ENCODE data around the gene AANAT.

AANAT gene

GRCh38 chr17:76500747-76501017, 33.3 kb downstream of the AANAT start:
- peaks cover 18% of the 10 kb centered on the region for H3K4me1 ChIP-seq (ENCODE audit: control insufficient read depth, insufficient read depth, low read length)
- ChIA-PET POLR2A (interaction anchor here (1.1 kb wide), 1 partner anchor 51 kb away, joined by 3 read pairs; no protein-coding TSS in a partner anchor), CTCF (interaction anchor here (1.0 to 3.6 kb wide), 4 partner anchors 34 to 221 kb away, joined by 5 to 15 read pairs (median 8); partner anchors contain the start of gene AANAT)
- no peaks in the 10 kb centered on the region for H3K36me3 ChIP-seq (ENCODE audit: control insufficient read depth in 2 of 2, insufficient read depth in 1 of 2, low read length in 2 of 2)
- no peaks in the 10 kb centered on the region for H3K9me3 ChIP-seq (ENCODE audit: control insufficient read depth, insufficient read depth, low read depth, low read length)
- H3K4me3 ChIP-seq (ENCODE audit: low read depth, low read length), result peak overlapping the region; percentile 66
- H3K27ac ChIP-seq (ENCODE audit: extremely low read depth, low read depth, low read length), result no peak overlapping the region; the same call in 1 of the 2 replicates
- TF ChIP-seq, protein P1, sequence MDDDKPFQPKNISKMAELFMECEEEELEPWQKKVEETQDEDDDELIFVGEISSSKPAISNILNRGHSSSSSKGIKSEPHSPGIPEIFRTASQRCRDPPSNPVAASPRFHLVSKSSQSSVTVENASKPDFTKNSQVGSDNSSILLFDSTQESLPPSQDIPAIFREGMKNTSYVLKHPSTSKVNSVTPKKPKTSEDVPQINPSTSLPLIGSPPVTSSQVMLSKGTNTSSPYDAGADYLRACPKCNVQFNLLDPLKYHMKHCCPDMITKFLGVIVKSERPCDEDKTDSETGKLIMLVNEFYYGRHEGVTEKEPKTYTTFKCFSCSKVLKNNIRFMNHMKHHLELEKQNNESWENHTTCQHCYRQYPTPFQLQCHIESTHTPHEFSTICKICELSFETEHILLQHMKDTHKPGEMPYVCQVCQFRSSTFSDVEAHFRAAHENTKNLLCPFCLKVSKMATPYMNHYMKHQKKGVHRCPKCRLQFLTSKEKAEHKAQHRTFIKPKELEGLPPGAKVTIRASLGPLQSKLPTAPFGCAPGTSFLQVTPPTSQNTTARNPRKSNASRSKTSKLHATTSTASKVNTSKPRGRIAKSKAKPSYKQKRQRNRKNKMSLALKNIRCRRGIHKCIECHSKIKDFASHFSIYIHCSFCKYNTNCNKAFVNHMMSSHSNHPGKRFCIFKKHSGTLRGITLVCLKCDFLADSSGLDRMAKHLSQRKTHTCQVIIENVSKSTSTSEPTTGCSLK (tag by site-specific recombination; IDR thresholded peaks at IDR 0.05), result no peak
- no peak for TF ChIP-seq ZNF76 (tag by site-specific recombination; IDR thresholded peaks at IDR 0.05; ENCODE audit: borderline replicate concordance, low read depth)
- TF ChIP-seq ZNF510 (tag by site-specific recombination; IDR thresholded peaks at IDR 0.05; ENCODE audit: insufficient replicate concordance), result no peak
- no peak for TF ChIP-seq ZNF48 (tag by site-specific recombination; IDR thresholded peaks at IDR 0.05)
- no peak for TF ChIP-seq ZNF768 (tag by site-specific recombination; IDR thresholded peaks at IDR 0.05)
- TF ChIP-seq PRDM1 (tag by site-specific recombination; IDR thresholded peaks at IDR 0.05), result no peak
- peak; percentile 74 for TF ChIP-seq ZNF335 (tag by site-specific recombination; conservative IDR thresholded peaks at IDR 0.05)
- no peak for TF ChIP-seq ZNF274 (IDR thresholded peaks at IDR 0.05; ENCODE audit: low read length)
- no peak for TF ChIP-seq ZNF274 (tag by site-specific recombination; IDR thresholded peaks at IDR 0.05; ENCODE audit: borderline replicate concordance)
- TF ChIP-seq ZNF600 (tag by site-specific recombination; IDR thresholded peaks at IDR 0.05), result peak; percentile 12; the same call in 1 of the 2 replicates
- no peak for TF ChIP-seq OVOL3 (tag by site-specific recombination; IDR thresholded peaks at IDR 0.05)
- no peak for TF ChIP-seq ZNF560 (tag by site-specific recombination; IDR thresholded peaks at IDR 0.05; ENCODE audit: borderline replicate concordance)
- no peak for TF ChIP-seq ZNF155 (tag by site-specific recombination; IDR thresholded peaks at IDR 0.05)
- peak; percentile 17; the same call in 1 of the 2 replicates for TF ChIP-seq ZBTB20 (tag by site-specific recombination; IDR thresholded peaks at IDR 0.05)
- TF ChIP-seq ZNF24 (tag by site-specific recombination; IDR thresholded peaks at IDR 0.05), result no peak
- no peak for TF ChIP-seq ZBTB7A (tag by site-specific recombination; IDR thresholded peaks at IDR 0.05; ENCODE audit: low read depth)
- no peak for TF ChIP-seq ZNF677 (tag by site-specific recombination; IDR thresholded peaks at IDR 0.05)
- TF ChIP-seq ZNF548 (tag by site-specific recombination; IDR thresholded peaks at IDR 0.05), result no peak
- TF ChIP-seq ZNF433 (tag by site-specific recombination; IDR thresholded peaks at IDR 0.05; ENCODE audit: low read depth), result no peak
- no peak for TF ChIP-seq ZNF175 (tag by site-specific recombination; IDR thresholded peaks at IDR 0.05)
- no peak for TF ChIP-seq RBAK (tag by site-specific recombination; IDR thresholded peaks at IDR 0.05)
- peak; percentile 6; the same call in 1 of the 2 replicates for TF ChIP-seq ZFHX2 (tag by site-specific recombination; conservative IDR thresholded peaks at IDR 0.05)
- TF ChIP-seq ZNF121 (tag by site-specific recombination; IDR thresholded peaks at IDR 0.05), result no peak
- TF ChIP-seq TRIM28 (IDR thresholded peaks at IDR 0.05; ENCODE audit: borderline replicate concordance, low read length), result no peak
- TF ChIP-seq SP2 (tag by site-specific recombination; IDR thresholded peaks at IDR 0.05), result 0 out of 2 replicates have a peak, but pooled peaks have one; percentile 7
- no peak for TF ChIP-seq AEBP2 (tag by site-specific recombination; IDR thresholded peaks at IDR 0.05; ENCODE audit: borderline replicate concordance)
- TF ChIP-seq ZSCAN4 (tag by site-specific recombination; IDR thresholded peaks at IDR 0.05), result no peak
- TF ChIP-seq ZFP41 (tag by site-specific recombination; IDR thresholded peaks at IDR 0.05; ENCODE audit: borderline replicate concordance), result no peak
- TF ChIP-seq, protein P2, sequence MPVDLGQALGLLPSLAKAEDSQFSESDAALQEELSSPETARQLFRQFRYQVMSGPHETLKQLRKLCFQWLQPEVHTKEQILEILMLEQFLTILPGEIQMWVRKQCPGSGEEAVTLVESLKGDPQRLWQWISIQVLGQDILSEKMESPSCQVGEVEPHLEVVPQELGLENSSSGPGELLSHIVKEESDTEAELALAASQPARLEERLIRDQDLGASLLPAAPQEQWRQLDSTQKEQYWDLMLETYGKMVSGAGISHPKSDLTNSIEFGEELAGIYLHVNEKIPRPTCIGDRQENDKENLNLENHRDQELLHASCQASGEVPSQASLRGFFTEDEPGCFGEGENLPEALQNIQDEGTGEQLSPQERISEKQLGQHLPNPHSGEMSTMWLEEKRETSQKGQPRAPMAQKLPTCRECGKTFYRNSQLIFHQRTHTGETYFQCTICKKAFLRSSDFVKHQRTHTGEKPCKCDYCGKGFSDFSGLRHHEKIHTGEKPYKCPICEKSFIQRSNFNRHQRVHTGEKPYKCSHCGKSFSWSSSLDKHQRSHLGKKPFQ (tag by site-specific recombination; IDR thresholded peaks at IDR 0.05), result no peak
- no peak for TF ChIP-seq ZNF354C (tag by site-specific recombination; IDR thresholded peaks at IDR 0.05; ENCODE audit: borderline replicate concordance, low read depth)
- TF ChIP-seq, protein P3, sequence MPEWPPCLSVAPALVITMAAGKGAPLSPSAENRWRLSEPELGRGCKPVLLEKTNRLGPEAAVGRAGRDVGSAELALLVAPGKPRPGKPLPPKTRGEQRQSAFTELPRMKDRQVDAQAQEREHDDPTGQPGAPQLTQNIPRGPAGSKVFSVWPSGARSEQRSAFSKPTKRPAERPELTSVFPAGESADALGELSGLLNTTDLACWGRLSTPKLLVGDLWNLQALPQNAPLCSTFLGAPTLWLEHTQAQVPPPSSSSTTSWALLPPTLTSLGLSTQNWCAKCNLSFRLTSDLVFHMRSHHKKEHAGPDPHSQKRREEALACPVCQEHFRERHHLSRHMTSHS (tag by site-specific recombination; IDR thresholded peaks at IDR 0.05), result no peak
- peak; percentile 32; the same call in 1 of the 2 replicates for TF ChIP-seq ZEB2 (tag by site-specific recombination; IDR thresholded peaks at IDR 0.05)
- no peak for TF ChIP-seq ZNF114 (tag by site-specific recombination; IDR thresholded peaks at IDR 0.05)
- no peak for TF ChIP-seq ZNF571 (tag by site-specific recombination; IDR thresholded peaks at IDR 0.05)

Data from HEK293 (cell line).